GM12891 (cell line): Measurements from ENCODE around the gene TMEM234.

Experiments used
- POLR2A ChIP-seq: IDR thresholded peaks from 2 replicates; pipeline ENCODE4 v1.6.1; 2011; ENCODE audit warnings: low read depth, low read length, control low read depth
- POLR2AphosphoS5 ChIP-seq: IDR thresholded peaks from 2 replicates; pipeline ENCODE4 v1.6.1; 2011; ENCODE audit warnings: low read depth, low read length, control low read depth
- TAF1 ChIP-seq: IDR thresholded peaks from 2 replicates; pipeline ENCODE4 v1.6.1; 2011; ENCODE audit warnings: low read depth, low read length, control low read depth

DNA sequence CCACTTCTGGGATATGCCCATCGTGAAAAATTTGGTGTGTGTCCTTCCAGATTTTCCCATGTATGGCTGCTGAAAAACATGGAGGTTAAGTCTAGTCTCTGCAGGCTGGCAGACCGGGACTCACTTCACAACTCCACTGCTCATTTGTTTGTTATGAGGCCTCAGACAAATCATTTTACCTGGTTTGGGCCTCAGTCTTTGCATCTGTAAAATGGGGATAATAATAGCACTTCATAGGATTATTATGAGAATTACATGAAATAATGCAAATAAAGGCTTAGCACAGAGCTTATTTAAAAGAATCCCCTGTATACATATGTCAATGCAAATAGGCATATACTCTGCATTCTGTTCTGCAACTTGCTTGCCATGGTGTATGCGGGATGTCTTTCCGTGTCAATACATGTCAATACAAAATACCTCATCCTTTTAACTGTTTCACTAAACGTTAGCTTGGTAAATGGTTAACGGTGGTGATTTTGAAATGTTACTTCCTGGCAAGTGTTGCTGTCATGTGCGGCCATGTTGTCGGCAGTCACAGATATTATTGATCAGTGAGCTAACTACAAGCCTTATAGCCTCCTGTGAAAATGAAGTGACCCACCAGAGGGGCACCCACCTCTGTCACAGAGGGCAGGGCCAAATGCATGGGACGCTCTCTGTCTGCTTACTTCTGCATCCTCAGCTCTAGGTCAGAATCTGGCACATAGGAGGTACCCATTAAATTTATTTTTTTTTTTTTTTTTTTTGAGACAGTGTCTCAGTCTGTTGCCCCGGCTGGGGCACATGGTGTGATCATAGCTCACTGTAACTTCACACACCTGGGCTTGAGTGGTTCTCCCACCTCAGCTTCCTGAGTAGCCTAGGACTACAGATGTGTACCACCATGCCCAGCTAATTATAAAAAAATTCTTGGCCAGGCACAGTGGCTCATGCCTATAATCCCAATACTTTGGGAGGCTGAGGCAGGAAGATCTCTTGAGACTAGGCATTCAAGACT is 33.2 kb upstream of the TMEM234 start:
- no peak for TF ChIP-seq TAF1
- TF ChIP-seq POLR2AphosphoS5, result no peak
- no peak for TF ChIP-seq POLR2A
